Measurements from ENCODE around the gene ARHGAP4.

The ARHGAP4 gene

GRCh38 chrX:153935326-153935851 lies 9.3 kb upstream of the ARHGAP4 start:
- TF ChIP-seq CTCF (IDR thresholded peaks at IDR 0.05; ENCODE audit: low read depth, low read length, missing control alignments) = no peak
- peak overlapping the region; percentile 49 for H3K4me3 ChIP-seq (ENCODE audit: low read depth, low read length)
- no peak for DNase-seq (ENCODE audit: low read depth)

- TF ChIP-seq CTCF (IDR thresholded peaks at IDR 0.05; ENCODE audit: low read depth, low read length, missing control alignments) = no peak
- peak within 1 kb of the TSS; percentile 80 for H3K4me3 ChIP-seq (ENCODE audit: low read depth, low read length)
- DNase-seq (ENCODE audit: low read depth) = no peak
Observed at GRCh38 chrX:153934762-153935325, 8.8 kb upstream of the ARHGAP4 start, which contains the start of gene NAA10. Gene NAA10 (minus strand): TSS chrX:153935037. CDS start chrX:153934904, 133 bp downstream.

GRCh38 chrX:153934148-153934761 lies 8.2 kb upstream of the ARHGAP4 start:
- peak overlapping the region; percentile 80 for H3K4me3 ChIP-seq (ENCODE audit: low read depth, low read length)
- TF ChIP-seq CTCF (IDR thresholded peaks at IDR 0.05; ENCODE audit: low read depth, low read length, missing control alignments) = no peak
- no peak for DNase-seq (ENCODE audit: low read depth)

GRCh38 chrX:153933748-153934147 lies 7.7 kb upstream of the ARHGAP4 start:
- TF ChIP-seq CTCF (IDR thresholded peaks at IDR 0.05; ENCODE audit: low read depth, low read length, missing control alignments) = no peak
- no peak for DNase-seq (ENCODE audit: low read depth)
- H3K4me3 ChIP-seq (ENCODE audit: low read depth, low read length) = peak overlapping the region; percentile 80

GRCh38 chrX:153932220-153932915 lies 6.3 kb upstream of the ARHGAP4 start:
- no peak for TF ChIP-seq CTCF (IDR thresholded peaks at IDR 0.05; ENCODE audit: low read depth, low read length, missing control alignments)
- DNase-seq (ENCODE audit: low read depth) = no peak
- H3K4me3 ChIP-seq (ENCODE audit: low read depth, low read length) = no peak overlapping the region

GRCh38 chrX:153931748-153932147 lies 5.7 kb upstream of the ARHGAP4 start:
- no peak overlapping the region for H3K4me3 ChIP-seq (ENCODE audit: low read depth, low read length)
- no peak for TF ChIP-seq CTCF (IDR thresholded peaks at IDR 0.05; ENCODE audit: low read depth, low read length, missing control alignments)
- no peak for DNase-seq (ENCODE audit: low read depth)

All from GM12864 (cell line).